Adrenal gland (tissue), 12 donors: ENCODE results near the gene SOWAHA. TPM values are rescaled to one million over a fixed set of nuclear protein-coding genes. Genes with fewer than 3 reads are reported as not detected.
"Not testable (repeated sequence)": the region's sequence is repeated elsewhere in the genome, so short reads cannot be mapped to it uniquely, and the experiment has no call there.

Experiments used
- DNase-seq, 7 donors: peaks; one replicate each; pipeline ENCODE4 v3.0.0-alpha.2; 2019 to 2020
- H3K27ac ChIP-seq, 5 donors: fragments of 200-600 bp; sonication (generic) in 4 of 5; 1 replicate in 3 of 5; 2 replicates in 2 of 5; pipeline versions ENCODE4 v1.5.1 to v1.8.0; 2016 to 2020; ENCODE audit warnings: mild to moderate bottlenecking in 1 of 5
- H3K27me3 ChIP-seq: fragments of 200-600 bp; 2 replicates; pipeline ENCODE4 v1.8.0; 2021
- H3K36me3 ChIP-seq, 2 donors: fragments of 200-600 bp; replicated peaks in 1 of 2; 1 replicate in 1 of 2; 2 replicates in 1 of 2; pipeline versions ENCODE4 v1.5.1 to v1.8.0; 2018 to 2022
- H3K4me1 ChIP-seq, 2 donors: fragments of 200-600 bp; replicated peaks in 1 of 2; 1 replicate in 1 of 2; 2 replicates in 1 of 2; pipeline versions ENCODE4 v1.5.1 to v1.8.0; 2018 to 2021
- H3K4me3 ChIP-seq, 4 donors: fragments of 200-600 bp; sonication (generic) in 3 of 4; one replicate each; pipeline ENCODE4 v1.5.1; 2016 to 2018
- H3K9me3 ChIP-seq, 3 donors: fragments of 200-600 bp; sonication (generic) in 1 of 3; replicated peaks in 1 of 3; 1 replicate in 2 of 3; 2 replicates in 1 of 3; pipeline versions ENCODE4 v1.5.1 to v1.8.0; 2016 to 2021
- POLR2A ChIP-seq, 2 donors: fragments of 450-650 bp; IDR thresholded peaks; one replicate each; pipeline ENCODE4 v1.6.1; 2017; ENCODE audit warnings: antibody characterized with exemption in 2 of 2, mild to moderate bottlenecking in 2 of 2, moderate library complexity in 1 of 2
- WGBS, 4 donors: extraction: QIAGEN DNeasy Blood & Tissue Kit in 2 of 4; methylation state at CpG; one replicate each; pipeline versions ENCODE4 v1.1.5 to v1.1.7; 2013 to 2017; 5-methylcytosine and 5-hydroxymethylcytosine counted together
- intact Hi-C, 2 donors: fragments of 100-400 bp; cut with DNase I; formaldehyde crosslinking; loops; one replicate each; pipeline versions ENCODE4 v1.14.1 to v1.15.0; 2022 to 2023
- polyA plus RNA-seq, 3 donors: library from polyadenylated mRNA; stranded (reverse); fragments of 200-250 nt in 2 of 3; fragments of 350-450 nt in 1 of 3; fragmentation: Illumina TruSeq in 1 of 3; extraction: RNeasy Lipid Tissue Mini Kit (QIAGEN cat#74804) in 1 of 3; gene quantifications; one replicate each; pipeline ENCODE4 v1.2.3, GENCODE V29; 2013 to 2014
- total RNA-seq, 9 donors: library from RNA; depleted of rRNA in 4 of 9; stranded (reverse); fragments of >200 nt in 4 of 9; fragments of 120-200 nt in 1 of 9; fragmentation: NEBNext Ultra II Directional in 1 of 9; extraction: Animal tissue kit (Norgen Biotek cat#: 25700) in 1 of 9; gene quantifications; one replicate each; pipeline versions ENCODE4 v1.1.0 to v1.2.4, GENCODE V29; 2013 to 2023
- TF ChIP-seq, protein P1 (sequence below), 6 experiments: fragments of 450-650 bp in 4 of 6; fragments of 200-600 bp in 2 of 6; sonication (generic) in 1 of 6; IDR thresholded peaks; 1 replicate in 5 of 6; 2 replicates in 1 of 6; pipeline versions ENCODE4 v1.5.1 to v1.8.0; 2016 to 2021; ENCODE audit warnings: antibody characterized with exemption in 6 of 6, mild to moderate bottlenecking in 2 of 6, moderate library complexity in 1 of 6
- donor health status: healthy with polysubstance abuse.
- donor health status: Bipolar disorder and iron deficiency.
- donor health status: DM: yes; HTN: yes; CAD: no.
- donor health status: DM: no; HTN: no; CAD: no.
- donor health status: DM: no; HTN: no; CAD: no.
- donor health status: DM: yes; HTN: yes; CAD: no.

The SOWAHA gene
- total and polyA plus RNA-seq, 12 donors, result 0.06 to 1.8 (median 0.40) TPM; not detected in 3

DNA sequence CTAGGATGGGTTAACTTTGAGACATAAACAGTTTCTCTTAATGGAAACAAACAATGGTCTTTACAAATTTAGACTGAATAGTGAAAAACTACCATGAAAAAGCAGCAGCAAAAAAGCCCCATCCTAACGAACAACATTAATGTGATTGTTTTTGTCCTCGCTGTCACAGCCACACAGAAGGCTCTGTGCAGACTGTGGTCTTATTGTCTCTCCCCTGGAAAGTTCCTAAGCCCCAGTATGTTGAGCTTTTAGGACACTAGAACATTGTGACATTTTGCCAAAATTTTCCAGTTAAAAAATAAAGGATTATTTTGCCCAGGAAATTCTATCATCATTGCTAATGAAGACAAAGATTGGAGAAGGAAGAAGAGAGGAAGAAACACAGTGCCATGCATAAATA, 12.6 kb upstream of the SOWAHA start:
- Histone ChIP-seq H3K9me3 (no peaks in the 10 kb centered on the region), H3K4me1 (no peaks in the 10 kb centered on the region), H3K27ac (no peak overlapping the region), H3K4me3 (no peak overlapping the region), H3K27me3 (no peaks in the 10 kb centered on the region), H3K36me3 (no peaks in the 10 kb centered on the region)
- no peak for TF ChIP-seq POLR2A (IDR thresholded peaks at IDR 0.05)
- TF ChIP-seq, protein P1, sequence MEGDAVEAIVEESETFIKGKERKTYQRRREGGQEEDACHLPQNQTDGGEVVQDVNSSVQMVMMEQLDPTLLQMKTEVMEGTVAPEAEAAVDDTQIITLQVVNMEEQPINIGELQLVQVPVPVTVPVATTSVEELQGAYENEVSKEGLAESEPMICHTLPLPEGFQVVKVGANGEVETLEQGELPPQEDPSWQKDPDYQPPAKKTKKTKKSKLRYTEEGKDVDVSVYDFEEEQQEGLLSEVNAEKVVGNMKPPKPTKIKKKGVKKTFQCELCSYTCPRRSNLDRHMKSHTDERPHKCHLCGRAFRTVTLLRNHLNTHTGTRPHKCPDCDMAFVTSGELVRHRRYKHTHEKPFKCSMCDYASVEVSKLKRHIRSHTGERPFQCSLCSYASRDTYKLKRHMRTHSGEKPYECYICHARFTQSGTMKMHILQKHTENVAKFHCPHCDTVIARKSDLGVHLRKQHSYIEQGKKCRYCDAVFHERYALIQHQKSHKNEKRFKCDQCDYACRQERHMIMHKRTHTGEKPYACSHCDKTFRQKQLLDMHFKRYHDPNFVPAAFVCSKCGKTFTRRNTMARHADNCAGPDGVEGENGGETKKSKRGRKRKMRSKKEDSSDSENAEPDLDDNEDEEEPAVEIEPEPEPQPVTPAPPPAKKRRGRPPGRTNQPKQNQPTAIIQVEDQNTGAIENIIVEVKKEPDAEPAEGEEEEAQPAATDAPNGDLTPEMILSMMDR (IDR thresholded peaks at IDR 0.05), result no peak
- no peak for DNase-seq
- 61 to 79% (median 74%) methylated on average over 2 of the region's 2 CpGs for whole genome bisulfite sequencing, 4 donors
- intact Hi-C loops, result no loop called here

DNA sequence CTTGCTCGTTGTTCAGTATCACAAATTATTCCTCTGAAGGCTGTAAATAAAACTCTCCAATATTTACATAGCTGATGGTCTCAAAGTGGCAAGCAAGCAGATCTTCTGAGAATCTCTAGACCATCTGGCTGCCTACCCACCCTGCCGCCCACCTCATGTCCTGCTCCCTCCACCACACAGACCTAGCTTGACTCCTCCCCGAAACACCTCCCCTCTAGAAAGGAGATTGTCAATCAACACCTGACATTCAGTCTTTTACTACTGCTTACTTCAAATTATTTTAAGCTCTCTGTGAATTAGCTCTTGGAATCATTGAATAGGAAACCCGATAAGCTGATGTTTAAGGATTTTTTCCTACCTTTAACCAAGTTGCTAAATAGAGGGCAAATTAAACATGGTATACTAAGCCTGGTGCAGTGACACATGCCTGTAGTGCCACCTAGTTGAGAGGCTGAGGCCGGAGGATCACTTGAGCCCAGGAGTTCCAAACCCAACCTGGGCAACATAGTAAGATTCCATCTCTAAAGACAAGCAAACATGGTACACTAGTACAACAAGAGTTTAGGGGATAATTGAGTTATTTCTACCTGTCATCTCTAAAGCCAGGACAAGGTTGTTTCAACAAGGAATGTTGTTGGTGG, 10.9 kb upstream of the SOWAHA start:
- no peaks in the 10 kb centered on the region for H3K27me3 ChIP-seq
- H3K27ac ChIP-seq, result no peak overlapping the region
- no peaks in the 10 kb centered on the region for H3K9me3 ChIP-seq
- 77 to 84% (median 82%) methylated on average over 5 of the region's 5 CpGs for WGBS, 4 donors
- intact Hi-C loops, result no loop called here
- H3K4me3 ChIP-seq, result no peak overlapping the region
- DNase-seq, result no peak
- H3K4me1 ChIP-seq, result no peaks in the 10 kb centered on the region
- H3K36me3 ChIP-seq, result no peaks in the 10 kb centered on the region
- TF ChIP-seq, protein P1 (IDR thresholded peaks at IDR 0.05), result no peak
- no peak for TF ChIP-seq POLR2A (IDR thresholded peaks at IDR 0.05)

DNA sequence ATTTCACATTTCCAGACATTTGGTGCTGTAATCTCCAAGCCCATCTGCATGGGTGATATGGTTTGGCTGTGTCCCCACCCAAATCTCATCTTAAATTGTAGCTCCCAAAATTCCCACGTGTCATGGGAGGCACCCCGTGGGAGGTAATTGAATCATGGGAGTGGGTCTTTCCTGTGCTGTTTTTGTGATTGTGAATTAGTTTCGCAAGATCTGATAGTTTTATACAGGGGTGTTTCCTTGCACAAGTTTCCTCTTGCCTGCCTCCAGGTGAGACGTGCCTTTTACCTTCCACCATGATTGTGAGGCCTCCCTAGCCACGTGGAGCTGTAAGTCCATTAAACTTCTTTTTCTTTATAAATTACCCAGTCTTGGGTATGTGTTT, 10.4 kb upstream of the SOWAHA start:
- H3K4me1 ChIP-seq, DNase-seq, H3K36me3 ChIP-seq, H3K27me3 ChIP-seq, H3K9me3 ChIP-seq, H3K4me3 ChIP-seq, H3K27ac ChIP-seq, intact Hi-C loops: not testable (repeated sequence)
- 69 to 79% (median 75%) methylated on average over 5 of the region's 5 CpGs for WGBS, 4 donors

DNA sequence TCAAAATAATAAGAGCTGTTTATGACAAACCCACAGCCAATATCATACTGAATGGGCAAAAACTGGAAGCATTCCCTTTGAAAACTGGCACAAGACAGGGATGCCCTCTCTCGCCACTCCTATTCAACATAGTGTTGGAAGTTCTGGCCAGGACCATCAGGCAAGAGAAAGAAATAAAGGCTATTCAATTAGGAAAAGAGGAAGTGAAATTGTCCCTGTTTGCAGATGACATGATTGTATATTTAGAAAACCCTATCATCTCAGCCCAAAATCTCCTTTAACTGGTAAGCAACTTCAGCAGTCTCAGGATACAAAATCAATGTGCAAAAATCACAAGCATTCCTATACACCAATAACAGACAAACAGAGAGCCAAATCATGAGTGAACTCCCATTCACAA, 8.9 kb upstream of the SOWAHA start:
- H3K9me3 ChIP-seq, intact Hi-C loops, H3K4me1 ChIP-seq, H3K36me3 ChIP-seq, DNase-seq, H3K27ac ChIP-seq, H3K27me3 ChIP-seq, H3K4me3 ChIP-seq: not testable (repeated sequence)
- WGBS, 4 donors, result 90 to 95% (median 94%) methylated on average over 1 of the region's 1 CpG

DNA sequence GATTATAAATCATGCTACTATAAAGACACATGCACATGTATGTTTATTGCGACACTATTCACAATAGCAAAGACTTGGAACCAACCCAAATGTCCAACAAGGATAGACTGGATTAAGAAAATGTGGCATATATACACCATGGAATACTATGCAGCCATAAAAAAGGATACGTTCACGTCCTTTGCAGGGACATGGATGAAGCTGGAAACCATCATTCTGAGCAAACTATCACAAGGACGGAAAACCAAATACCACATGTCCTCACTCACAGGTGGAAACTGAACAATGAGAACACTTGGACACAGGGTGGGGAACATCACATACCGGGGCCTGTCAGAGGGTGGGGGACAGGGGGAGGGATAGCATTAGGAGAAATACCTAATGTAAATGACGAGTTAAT, 7.2 kb upstream of the SOWAHA start:
- H3K27ac ChIP-seq, DNase-seq, H3K9me3 ChIP-seq, intact Hi-C loops, H3K36me3 ChIP-seq, H3K27me3 ChIP-seq, H3K4me3 ChIP-seq, H3K4me1 ChIP-seq: not testable (repeated sequence)
- WGBS, 4 donors, result 69 to 94% (median 85%) methylated on average over 5 to 6 of the region's 6 CpGs

DNA sequence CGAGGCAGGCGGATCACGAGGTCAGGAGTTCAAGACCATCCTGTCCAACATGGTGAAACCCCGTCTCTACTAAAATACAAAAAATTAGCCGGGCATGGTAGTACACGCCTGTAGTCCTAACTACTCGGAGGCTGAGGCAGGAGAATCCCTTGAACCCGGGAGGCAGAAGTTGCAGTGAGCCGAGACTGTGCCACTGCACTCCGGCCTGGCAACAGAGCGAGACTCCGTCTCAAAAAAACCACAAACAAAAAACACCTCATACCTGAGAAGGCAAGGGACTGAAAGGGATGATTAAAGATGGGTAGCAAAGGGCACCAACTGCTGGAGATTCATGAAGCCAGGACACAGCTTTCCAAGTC, 6.3 kb upstream of the SOWAHA start:
- DNase-seq, H3K36me3 ChIP-seq, H3K4me3 ChIP-seq, intact Hi-C loops, H3K27ac ChIP-seq, H3K4me1 ChIP-seq, H3K9me3 ChIP-seq, H3K27me3 ChIP-seq: not testable (repeated sequence)
- 88 to 93% (median 92%) methylated on average over 12 of the region's 12 CpGs for WGBS, 4 donors
